ENCODE results near the gene ASIC3. TPM values are rescaled to one million over a fixed set of nuclear protein-coding genes. Genes with fewer than 3 reads are reported as not detected.

Gene ASIC3
- total and polyA plus RNA-seq, 2 experiments from 2014 or later = 6.8 to 9.8 TPM

DNA sequence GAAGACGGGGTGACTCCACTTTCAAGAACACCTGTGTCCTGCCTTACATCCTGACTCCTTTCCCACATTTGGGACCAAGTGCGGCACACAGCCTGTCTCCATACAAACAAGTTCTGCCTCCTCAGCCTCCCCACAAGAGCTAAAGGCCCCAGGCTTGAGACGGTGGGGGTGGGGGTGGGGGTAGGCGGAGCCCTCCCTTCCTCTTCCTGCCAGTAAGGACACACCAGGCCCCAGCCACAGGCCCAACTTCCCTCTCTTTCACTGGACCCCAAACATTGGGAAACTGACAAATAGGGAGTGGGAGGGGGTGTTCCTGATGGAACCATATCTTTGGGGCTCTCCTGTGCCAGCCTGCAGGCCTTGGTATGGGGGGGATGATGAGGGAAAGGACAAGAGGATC, 4.8 kb downstream of the ASIC3 start:
- Histone ChIP-seq H3K4me1 (ENCODE audit: low read depth) (peaks cover 5% of the 10 kb centered on the region), H3K27me3 (peaks cover 26% of the 10 kb centered on the region), H3K27ac (no peak overlapping the region), H3K4me3 (no peak overlapping the region), H3K9me3 (ENCODE audit: low read depth) (no peaks in the 10 kb centered on the region), H3K36me3 (no peaks in the 10 kb centered on the region)
- no peak for DNase-seq (ENCODE audit: low read depth in 1 of 2, low spot score in 1 of 2)
- TF ChIP-seq, protein P1, sequence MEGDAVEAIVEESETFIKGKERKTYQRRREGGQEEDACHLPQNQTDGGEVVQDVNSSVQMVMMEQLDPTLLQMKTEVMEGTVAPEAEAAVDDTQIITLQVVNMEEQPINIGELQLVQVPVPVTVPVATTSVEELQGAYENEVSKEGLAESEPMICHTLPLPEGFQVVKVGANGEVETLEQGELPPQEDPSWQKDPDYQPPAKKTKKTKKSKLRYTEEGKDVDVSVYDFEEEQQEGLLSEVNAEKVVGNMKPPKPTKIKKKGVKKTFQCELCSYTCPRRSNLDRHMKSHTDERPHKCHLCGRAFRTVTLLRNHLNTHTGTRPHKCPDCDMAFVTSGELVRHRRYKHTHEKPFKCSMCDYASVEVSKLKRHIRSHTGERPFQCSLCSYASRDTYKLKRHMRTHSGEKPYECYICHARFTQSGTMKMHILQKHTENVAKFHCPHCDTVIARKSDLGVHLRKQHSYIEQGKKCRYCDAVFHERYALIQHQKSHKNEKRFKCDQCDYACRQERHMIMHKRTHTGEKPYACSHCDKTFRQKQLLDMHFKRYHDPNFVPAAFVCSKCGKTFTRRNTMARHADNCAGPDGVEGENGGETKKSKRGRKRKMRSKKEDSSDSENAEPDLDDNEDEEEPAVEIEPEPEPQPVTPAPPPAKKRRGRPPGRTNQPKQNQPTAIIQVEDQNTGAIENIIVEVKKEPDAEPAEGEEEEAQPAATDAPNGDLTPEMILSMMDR (IDR thresholded peaks at IDR 0.05; ENCODE audit: low read depth, low read length) = no peak

DNA sequence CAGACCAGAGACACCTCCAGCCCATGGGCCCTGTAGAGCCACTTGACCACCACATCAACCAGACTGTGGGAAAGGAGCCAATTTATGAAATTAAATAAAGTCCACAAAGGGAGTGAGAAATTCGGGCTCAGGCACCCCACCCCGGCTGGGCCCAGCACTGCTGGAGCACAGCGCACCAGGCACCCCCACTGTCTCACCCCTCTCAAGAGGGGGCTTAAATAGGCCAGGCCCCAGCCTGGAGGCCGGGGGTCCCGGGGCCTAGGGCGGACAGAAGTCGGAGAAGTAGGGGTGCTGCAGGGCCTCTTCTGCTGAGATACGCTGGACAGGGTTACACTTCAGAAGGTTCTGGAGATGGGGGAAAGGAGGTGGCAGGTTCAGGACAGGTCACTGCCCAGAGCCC, 5.4 kb downstream of the ASIC3 start:
- Histone ChIP-seq H3K4me3 (no peak overlapping the region), H3K36me3 (no peaks in the 10 kb centered on the region), H3K9me3 (ENCODE audit: low read depth) (no peaks in the 10 kb centered on the region), H3K4me1 (ENCODE audit: low read depth) (peaks cover 11% of the 10 kb centered on the region), H3K27ac (no peak overlapping the region), H3K27me3 (peaks cover 26% of the 10 kb centered on the region)
- DNase-seq (ENCODE audit: low read depth in 1 of 2, low spot score in 1 of 2) = no peak
- TF ChIP-seq, protein P1 (IDR thresholded peaks at IDR 0.05; ENCODE audit: low read depth, low read length) = no peak

DNA sequence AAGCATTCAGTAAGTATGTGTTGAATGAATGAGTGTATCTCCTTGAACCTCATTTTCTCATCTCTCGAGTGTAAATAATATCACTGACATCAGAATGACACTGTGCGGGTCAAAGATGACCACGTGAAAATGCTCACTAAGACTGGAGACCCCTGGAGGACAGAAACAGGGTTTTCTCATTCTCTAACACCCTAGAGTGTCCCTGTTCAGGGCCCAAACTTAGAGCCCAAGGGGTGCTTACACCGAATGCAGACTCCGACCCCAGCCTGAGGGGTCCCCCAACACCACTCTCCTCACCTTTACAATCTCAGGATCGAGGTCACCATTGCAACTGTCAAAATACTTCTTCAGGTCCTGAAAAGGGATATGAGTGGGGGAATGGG, 7.9 kb downstream of the ASIC3 start:
- Histone ChIP-seq H3K4me3 (no peak overlapping the region), H3K36me3 (no peaks in the 10 kb centered on the region), H3K9me3 (ENCODE audit: low read depth) (no peaks in the 10 kb centered on the region), H3K27me3 (peaks cover 9% of the 10 kb centered on the region), H3K27ac (no peak overlapping the region), H3K4me1 (ENCODE audit: low read depth) (peaks cover 23% of the 10 kb centered on the region)
- no peak for DNase-seq (ENCODE audit: low read depth in 1 of 2, low spot score in 1 of 2)
- TF ChIP-seq, protein P1 (IDR thresholded peaks at IDR 0.05; ENCODE audit: low read depth, low read length) = no peak

DNA sequence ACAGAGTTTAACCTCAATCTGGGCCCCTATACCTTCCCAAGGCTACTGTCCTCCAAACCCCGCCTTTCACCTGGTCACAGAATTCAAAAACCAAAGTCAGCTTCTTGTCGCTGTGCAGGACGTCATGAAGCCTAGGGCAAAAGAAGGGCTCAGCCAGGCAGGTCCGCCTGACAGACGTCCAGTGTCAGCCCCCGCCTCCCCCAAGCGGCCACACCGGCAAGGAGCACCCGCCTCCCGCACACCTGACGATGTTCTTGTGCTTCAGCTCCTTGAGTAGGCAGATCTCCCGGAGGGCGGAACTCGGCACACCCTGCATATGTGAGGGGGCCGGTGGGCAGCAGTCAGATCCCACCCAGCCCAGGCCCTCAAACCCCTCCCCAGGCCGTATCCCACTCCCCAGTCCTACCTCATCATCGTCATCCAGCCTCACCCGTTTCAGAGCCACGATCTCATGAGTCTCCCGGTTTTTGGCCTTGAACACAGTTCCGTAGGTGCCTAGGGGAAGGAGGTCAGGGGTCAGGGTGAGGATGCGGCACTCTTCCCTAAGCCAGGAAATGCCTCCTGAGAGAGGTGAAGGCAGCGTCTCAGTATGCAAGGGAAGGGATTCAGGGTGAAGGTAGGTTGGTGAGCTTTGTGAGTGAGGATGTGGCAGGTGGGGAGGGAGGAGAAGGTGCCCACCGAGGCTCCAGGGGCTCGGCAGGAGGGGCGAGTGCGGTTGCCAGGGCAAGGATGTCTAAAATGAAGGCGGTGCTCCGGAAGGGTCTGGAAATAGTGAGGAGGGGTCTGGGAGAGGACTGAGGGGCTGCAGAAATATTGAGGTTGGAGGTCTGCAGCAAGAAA, 8.6 kb downstream of the ASIC3 start:
- H3K36me3 ChIP-seq = no peaks in the 10 kb centered on the region
- peak overlapping the region; percentile 56 for H3K4me3 ChIP-seq
- H3K27me3 ChIP-seq = peaks cover 5% of the 10 kb centered on the region
- H3K9me3 ChIP-seq (ENCODE audit: low read depth) = no peaks in the 10 kb centered on the region
- H3K27ac ChIP-seq = no peak overlapping the region
- TF ChIP-seq, protein P1 (IDR thresholded peaks at IDR 0.05; ENCODE audit: low read depth, low read length) = no peak
- no peak for DNase-seq (ENCODE audit: low read depth in 1 of 2, low spot score in 1 of 2)
- H3K4me1 ChIP-seq (ENCODE audit: low read depth) = peaks cover 29% of the 10 kb centered on the region

DNA sequence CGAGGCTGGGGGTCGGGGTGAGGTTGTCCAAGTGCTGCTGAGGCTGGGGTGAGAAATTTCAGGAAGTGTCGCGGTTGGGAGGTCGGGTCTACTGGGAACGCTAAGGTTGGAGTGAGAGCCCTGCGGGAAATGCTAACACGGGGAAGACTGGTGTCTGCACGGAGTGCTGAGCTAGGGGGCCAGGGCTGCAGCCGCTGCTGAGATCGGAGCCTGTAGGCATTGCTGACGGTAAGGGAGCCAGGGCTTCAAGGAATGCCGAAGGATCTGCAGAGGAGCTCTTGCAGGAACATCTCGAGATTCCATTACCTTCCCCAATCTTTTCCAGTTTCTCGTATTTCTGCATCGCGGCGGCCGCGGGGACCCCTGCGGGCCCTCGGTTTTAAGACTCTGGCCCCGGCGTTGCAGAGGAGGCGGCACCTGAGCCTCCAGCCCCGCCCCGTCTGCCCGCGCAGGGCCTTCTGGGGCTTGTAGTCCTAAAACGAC, 9.2 kb downstream of the ASIC3 start, which contains the start of gene CDK5:
Gene CDK5, minus strand, starts transcription at position 392 of the 483 bp plus-strand sequence. Its CDS starts 49 bp downstream, at position 343.
- no peaks in the 10 kb centered on the region for H3K9me3 ChIP-seq (ENCODE audit: low read depth)
- H3K27me3 ChIP-seq = no peaks in the 10 kb centered on the region
- peak within 1 kb of the TSS; percentile 56 for H3K4me3 ChIP-seq
- peak within 1 kb of the TSS; percentile 95 for H3K27ac ChIP-seq
- no peak for DNase-seq (ENCODE audit: low read depth in 1 of 2, low spot score in 1 of 2)
- TF ChIP-seq, protein P1 (IDR thresholded peaks at IDR 0.05; ENCODE audit: low read depth, low read length) = no peak
- H3K4me1 ChIP-seq (ENCODE audit: low read depth) = peaks cover 31% of the 10 kb centered on the region
- no peaks in the 10 kb centered on the region for H3K36me3 ChIP-seq
